Sigmoid colon (tissue), 3 donors: ENCODE data around the gene CD80.

Experiments
- CTCF ChIP-seq, 4 experiments: fragments of 450-650 bp in 3 of 4; fragments of 200-600 bp in 1 of 4; IDR thresholded peaks; one replicate each; pipeline ENCODE4 v1.5.1; 2016 to 2019; ENCODE audit warnings: antibody characterized with exemption in 4 of 4, mild to moderate bottlenecking in 3 of 4, moderate library complexity in 2 of 4
- POLR2A ChIP-seq, 2 donors: fragments of 450-650 bp; IDR thresholded peaks; one replicate each; pipeline ENCODE4 v1.6.1; 2016; ENCODE audit warnings: antibody characterized with exemption in 2 of 2, mild to moderate bottlenecking in 2 of 2, moderate library complexity in 2 of 2

GRCh38 chr3:119559441-119559963 is at the start of gene CD80:
- TF ChIP-seq CTCF (IDR thresholded peaks at IDR 0.05) = peak in 1 of 4 experiments; percentile 9
- TF ChIP-seq POLR2A (IDR thresholded peaks at IDR 0.05) = no peak
